ENCODE results near the gene NUDT3. TPM values are rescaled to one million over a fixed set of nuclear protein-coding genes. Genes with fewer than 3 reads are reported as not detected.

NUDT3 gene
- total RNA-seq, 1 donor = 24.4 TPM

- TF ChIP-seq CTCF (IDR thresholded peaks at IDR 0.05; ENCODE audit: insufficient read depth, low read length) = no peak
- no peak overlapping the region for H3K4me3 ChIP-seq (ENCODE audit: low read depth, low read length)
- DNase-seq (ENCODE audit: low read depth) = no peak
Observed at GRCh38 chr6:34435916-34436315, 43.4 kb upstream of the NUDT3 start.

- peak; percentile 92 for DNase-seq (ENCODE audit: low read depth)
- TF ChIP-seq CTCF (IDR thresholded peaks at IDR 0.05; ENCODE audit: insufficient read depth, low read length) = no peak
- H3K4me3 ChIP-seq (ENCODE audit: low read depth, low read length) = peak within 1 kb of the TSS; percentile 95
Observed at GRCh38 chr6:34425498-34426410, 33.3 kb upstream of the NUDT3 start, which contains the start of gene RPS10. TSS of gene RPS10 (minus strand) at chr6:34426069. CDS start at chr6:34425221, 848 bp downstream.

- peak overlapping the region; percentile 95 for H3K4me3 ChIP-seq (ENCODE audit: low read depth, low read length)
- no peak for TF ChIP-seq CTCF (IDR thresholded peaks at IDR 0.05; ENCODE audit: insufficient read depth, low read length)
- peak; percentile 22 for DNase-seq (ENCODE audit: low read depth)
Observed at GRCh38 chr6:34425132-34425497, 32.6 kb upstream of the NUDT3 start.

- H3K4me3 ChIP-seq (ENCODE audit: low read depth, low read length) = peak overlapping the region; percentile 95
- no peak for DNase-seq (ENCODE audit: low read depth)
- no peak for TF ChIP-seq CTCF (IDR thresholded peaks at IDR 0.05; ENCODE audit: insufficient read depth, low read length)
Observed at GRCh38 chr6:34424200-34425131, 32.0 kb upstream of the NUDT3 start.

GRCh38 chr6:34423254-34423653 is 30.8 kb upstream of the NUDT3 start:
- H3K4me3 ChIP-seq (ENCODE audit: low read depth, low read length) = no peak overlapping the region
- DNase-seq (ENCODE audit: low read depth) = peak; percentile 11
- no peak for TF ChIP-seq CTCF (IDR thresholded peaks at IDR 0.05; ENCODE audit: insufficient read depth, low read length)

GRCh38 chr6:34418367-34418766 is 25.9 kb upstream of the NUDT3 start:
- DNase-seq (ENCODE audit: low read depth) = no peak
- H3K4me3 ChIP-seq (ENCODE audit: low read depth, low read length) = no peak overlapping the region
- no peak for TF ChIP-seq CTCF (IDR thresholded peaks at IDR 0.05; ENCODE audit: insufficient read depth, low read length)
